ENCODE results near the gene DYNAP.

The DYNAP gene, protein sequence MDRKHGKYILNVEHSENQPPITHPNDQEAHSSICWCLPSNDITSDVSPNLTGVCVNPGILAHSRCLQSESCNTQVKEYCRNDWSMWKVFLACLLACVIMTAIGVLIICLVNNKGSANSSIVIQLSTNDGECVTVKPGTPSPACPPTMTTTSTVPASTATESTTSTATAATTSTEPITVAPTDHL

DNA sequence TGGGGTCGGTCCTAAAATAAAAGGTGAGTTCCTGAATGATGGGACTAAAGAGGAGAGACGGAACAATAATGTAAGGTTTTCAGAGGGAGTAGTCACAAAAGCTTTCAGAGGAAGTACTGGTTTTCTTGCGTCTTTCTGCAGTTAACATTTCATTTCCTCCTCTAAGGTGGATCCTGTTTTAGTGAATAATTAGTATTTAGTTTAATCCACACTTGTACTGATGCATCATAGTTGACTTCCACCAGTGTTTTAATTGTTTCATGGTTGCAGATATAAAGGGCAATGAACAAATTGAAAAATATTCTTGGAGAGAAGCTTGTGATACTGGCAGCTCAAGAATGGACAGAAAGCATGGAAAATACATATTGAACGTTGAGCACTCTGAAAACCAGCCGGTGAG, at the start of gene DYNAP:
TSS of gene DYNAP (plus strand) at position 301 of the 400 bp plus-strand sequence. CDS start at position 339, 38 bp downstream.
- DNase-seq (ENCODE audit: low read depth in 2 of 2): no peak

DNA sequence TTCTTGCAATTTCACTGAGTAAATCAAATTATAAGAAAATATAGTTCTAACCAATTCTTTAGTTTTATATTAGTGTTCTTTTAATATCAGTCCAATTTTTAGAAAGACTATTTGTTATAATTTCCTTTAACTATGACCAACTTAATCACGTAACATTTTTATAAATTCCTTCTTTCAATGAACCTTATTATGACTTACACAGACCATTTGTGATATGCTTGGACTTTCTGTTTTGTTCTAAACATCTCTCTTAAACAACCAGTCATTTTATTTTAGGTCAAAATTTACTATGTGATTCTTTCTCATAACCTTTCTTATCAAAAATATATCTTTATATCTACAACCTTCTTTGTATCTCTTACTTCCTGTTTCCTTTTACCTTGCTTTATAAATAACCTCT, 39.5 kb upstream of the DYNAP start:
- DNase-seq (ENCODE audit: low read depth in 2 of 2): no peak

DNA sequence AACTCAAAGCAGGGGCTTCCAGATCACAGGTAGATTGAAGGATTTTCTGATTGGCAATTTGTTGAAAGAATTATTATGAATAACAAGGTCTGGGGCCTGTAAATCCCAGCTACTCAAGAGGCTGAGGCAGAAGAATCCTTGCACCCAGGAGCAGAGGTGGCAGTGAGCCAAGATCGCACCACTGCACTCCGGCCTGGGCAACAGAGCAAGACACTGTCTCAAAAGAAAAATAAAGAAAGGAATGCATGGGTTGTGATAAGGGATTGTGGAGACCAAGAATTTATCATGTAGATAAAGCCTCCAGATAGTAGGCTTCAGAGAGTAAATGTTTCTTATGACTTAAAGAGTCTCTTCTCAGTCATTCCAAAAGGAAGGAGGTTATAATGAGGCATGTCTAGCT, 35.8 kb upstream of the DYNAP start:
- no peak for DNase-seq (ENCODE audit: low read depth in 2 of 2)

GRCh38 chr18:54555996-54556395, 35.0 kb upstream of the DYNAP start:
- DNase-seq (ENCODE audit: low read depth in 2 of 2): no peak

GRCh38 chr18:54557958-54558357, 33.1 kb upstream of the DYNAP start:
- no peak for DNase-seq (ENCODE audit: low read depth in 2 of 2)

DNA sequence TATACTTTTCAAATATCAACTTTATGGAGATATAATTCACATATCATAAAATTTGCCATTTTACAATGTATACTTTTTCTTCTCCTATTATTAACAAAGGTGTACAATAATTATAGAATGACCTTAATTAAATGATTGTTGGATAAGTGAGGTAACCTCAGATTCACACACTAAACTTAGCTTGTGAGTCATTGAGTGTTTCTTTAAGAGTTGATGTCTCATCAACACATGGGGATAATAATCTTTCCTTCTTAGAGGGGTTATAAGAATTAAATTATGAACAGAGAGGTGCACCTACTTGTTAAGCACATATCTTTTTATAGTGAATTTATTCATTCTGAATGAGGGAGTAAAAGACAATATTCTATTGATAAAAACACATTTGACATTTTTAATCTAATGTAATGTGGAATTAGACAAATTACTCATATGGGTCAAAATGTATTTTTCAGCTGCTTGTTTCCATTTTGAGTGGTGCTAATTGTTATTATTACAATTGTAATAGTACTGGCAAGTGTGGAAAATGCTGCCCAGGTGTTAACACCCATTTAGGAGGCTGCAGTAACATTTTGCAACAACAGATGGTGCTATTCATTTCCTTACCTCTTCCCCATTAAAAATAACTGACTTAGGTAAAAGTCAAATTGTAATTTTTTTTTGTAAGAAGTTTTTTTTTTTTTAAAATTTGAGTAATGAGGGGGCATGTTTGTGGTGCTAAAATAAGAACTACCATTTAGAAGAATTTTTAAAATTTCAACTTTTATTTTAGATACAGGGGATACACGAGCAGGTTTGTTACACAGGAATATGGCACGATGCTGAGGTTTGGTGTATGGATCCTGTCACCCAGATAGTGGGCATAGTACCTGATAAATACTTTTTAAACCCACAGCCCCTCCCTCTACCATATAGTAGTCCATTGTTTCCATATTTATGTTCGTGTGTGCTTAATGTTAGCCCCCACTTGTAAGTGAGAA, 32.1 kb upstream of the DYNAP start:
- no peak for DNase-seq (ENCODE audit: low read depth in 2 of 2)

- no peak for DNase-seq (ENCODE audit: low read depth in 2 of 2)
These were observed 29.3 kb upstream of the DYNAP start for GRCh38 chr18:54561706-54562267.

DNA sequence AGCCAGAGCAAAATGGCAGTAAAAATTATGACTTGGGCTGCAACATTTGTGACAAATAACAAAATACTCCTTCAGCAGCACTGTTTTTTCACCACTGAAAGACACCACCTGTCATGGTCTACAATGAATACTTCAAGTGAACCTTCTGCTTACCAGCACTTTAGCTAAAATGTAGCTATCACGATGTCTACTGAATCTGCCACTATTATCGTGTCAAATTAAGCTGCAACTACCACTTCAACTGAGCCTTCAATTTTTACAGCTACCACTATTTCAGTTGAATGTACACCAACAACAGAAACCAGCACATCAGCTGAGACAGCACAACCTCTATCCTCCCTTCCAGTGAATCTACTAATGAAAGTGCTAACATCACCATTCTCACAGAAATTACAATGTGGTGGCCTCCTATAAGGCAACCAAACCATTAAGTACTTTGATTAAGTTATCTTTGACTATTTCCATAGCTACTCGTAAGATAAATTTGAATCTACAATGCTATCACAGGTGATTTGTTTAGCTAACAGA, 10.8 kb upstream of the DYNAP start:
- no peak for DNase-seq (ENCODE audit: low read depth in 2 of 2)

DNA sequence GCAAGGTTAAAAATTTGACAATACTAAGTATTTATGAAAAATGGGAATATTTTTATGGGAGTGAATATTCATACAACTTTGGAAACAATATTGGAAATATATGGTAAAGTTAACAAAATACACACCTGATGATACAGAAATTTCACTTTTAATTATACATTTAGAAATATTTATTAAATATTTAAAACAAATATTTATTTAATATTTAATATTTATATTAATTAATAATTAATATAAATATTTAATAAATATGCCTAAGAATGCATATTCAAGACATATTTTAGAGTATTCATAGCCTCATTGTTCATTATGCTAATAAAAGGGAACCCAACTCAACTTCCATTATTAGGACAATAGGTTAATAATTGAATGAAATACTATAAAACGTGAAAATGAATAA, 7.0 kb upstream of the DYNAP start:
- DNase-seq (ENCODE audit: low read depth in 2 of 2): no peak

DNA sequence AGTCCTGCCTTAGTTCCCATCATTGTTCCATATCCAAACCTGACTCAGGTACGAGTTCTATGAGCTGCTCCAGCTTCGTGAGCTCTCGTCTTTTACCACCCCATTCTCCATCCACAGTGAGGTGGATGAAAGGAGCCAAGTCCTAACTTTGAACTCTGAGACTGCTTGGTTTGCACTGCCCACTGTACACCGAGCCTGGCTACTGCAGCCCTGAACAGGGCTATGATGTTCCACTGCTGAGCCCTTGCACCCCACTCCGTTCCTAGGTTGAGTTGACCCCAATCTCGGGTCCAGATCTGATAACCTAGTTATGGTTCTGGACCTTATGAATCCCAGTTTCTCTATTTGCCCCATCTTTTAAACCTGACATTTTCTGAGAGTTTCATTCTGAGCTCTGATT, 5.3 kb upstream of the DYNAP start:
- DNase-seq (ENCODE audit: low read depth in 2 of 2): no peak

DNA sequence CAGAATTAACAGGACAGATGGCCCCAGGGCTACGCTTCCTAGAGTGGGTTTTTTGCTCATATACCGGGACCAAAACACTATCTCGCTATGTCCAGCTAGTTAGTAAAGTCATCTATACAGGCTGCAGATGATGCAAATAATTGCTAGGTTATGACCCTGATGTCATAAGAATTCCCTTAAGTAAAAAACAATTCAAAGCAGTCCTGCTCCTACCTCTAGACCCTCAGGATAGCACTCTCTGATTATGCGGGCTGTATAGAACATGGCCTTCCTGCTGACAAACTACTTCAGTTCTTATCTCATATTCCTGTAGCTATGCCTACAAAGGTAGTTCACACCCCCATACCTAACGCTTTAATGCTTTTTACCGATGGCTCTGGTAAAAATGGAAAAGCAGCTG, 13.2 kb downstream of the DYNAP start:
- DNase-seq (ENCODE audit: low read depth in 2 of 2): no peak

DNA sequence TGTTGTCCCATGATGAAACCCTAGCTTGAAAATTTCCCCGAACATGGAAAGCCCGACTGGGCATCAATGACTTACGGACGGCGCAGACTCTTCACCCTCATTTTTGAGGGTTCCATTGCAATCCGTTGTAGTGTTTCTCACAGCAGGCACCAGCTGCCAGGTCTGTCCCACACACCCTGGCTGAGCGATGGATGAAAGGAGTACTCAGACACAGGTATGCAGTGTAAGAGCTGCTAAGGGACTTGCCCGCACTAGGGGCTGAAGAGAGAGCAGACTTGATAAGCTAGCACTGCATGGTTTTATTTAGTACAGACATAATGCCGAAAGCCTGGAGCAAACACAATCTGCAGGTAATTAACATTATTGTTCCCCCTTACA, 15.8 kb downstream of the DYNAP start:
- no peak for DNase-seq (ENCODE audit: low read depth in 2 of 2)

DNA sequence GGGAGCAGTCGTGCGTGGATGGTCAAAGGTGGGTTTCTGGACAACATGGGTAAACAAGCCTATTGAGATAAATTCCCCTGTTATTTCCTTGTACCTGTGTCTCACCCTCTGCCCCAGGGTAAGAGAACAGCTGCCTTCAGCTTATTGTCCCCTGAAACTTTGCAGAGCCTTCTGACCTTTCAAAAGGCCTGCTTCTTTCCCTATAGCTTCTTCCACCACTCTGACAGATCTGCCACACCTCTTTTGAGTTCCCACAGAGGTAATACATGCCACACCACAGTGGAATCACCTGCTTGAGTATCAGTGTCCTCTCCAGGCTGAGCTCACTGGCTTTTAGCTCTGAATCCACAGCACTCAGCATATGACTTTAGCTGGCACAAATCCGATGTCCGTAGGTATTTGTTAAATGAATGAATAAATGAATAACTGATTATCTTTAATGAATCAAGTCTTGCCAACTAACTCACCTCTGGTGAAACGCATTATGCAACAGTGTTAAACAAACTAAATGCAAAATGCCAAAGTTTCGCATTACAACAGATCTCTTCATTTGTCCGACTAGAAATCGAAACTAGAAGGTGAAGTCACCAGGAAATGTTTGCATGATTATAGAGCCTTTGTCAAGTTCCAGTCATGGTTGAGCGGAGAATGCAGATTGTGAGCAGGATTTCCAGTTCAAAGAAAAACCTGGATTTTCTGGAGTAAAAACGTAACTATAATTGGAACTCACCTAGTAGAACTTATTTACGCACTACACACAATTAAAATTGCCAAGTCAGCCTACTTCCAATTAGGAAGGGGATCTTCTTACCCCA, 16.4 kb downstream of the DYNAP start:
- DNase-seq (ENCODE audit: low read depth in 2 of 2): no peak

DNA sequence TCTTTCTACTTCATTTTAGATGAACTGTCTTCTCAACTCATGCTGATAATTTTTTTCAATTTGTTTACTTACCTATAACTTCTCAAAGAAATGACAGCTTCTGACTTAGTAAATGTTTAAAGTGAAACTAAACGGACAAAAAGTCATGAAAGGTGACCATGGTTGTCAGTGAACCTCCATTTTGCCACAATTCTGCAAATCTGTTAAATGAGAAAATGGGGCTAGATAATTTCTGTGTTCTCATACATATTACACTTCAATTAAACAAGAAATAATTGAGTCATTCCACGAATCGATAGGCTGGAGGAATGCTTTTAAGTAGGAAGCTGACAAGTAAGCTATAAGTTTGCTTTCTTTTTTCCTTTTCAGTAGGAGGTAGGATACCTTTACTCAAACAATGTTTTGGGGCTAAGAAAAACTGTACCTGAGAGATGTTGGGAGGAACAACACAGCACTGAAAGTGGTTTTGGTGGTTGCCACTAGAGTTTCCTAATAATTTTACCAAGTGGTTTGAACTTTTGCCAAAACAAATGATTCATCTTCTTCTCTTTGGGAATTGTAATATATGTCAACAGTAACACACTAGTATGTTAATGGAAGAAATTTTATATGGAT, 17.1 kb downstream of the DYNAP start:
- DNase-seq (ENCODE audit: low read depth in 2 of 2): no peak

- DNase-seq (ENCODE audit: low read depth in 2 of 2): no peak
These were observed 20.8 kb downstream of the DYNAP start for GRCh38 chr18:54611816-54612215.

DNA sequence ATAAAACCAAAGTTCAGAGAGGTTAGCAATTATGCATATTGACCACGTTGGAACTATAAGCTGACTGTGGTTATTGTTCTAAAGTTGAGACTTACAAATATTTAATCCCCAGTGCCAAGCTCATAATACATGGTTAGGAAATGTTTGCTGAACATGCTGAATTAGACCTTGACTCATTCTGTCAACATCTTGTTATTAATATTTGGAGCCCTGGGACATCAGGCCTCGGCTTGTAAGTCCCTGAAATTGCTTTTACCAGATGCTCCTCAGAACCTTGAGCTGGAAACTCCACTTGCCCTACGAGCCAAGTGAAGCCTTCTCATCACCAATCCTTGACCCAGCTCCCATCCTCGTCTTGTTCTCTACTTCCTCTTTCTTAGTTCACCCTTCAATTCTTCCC, 21.2 kb downstream of the DYNAP start:
- DNase-seq (ENCODE audit: low read depth in 2 of 2): no peak

DNA sequence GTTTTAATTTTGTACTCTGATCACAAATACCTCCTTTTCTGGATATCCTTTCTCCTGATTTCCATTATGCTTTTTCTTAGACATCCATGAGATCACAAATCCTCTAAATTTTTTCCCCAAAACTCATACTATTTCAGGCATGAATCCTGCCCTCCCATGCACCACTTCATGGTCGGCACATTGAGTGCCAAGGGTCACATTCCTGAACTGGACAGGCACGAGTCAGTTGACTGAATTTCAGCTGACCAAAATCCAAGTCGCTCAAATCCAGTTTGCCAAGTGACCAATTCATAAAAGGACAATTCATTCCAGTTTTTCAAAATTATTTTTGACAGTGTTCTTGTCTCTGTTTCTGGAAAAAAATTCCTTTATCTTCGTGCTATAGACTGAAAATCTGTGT, 22.1 kb downstream of the DYNAP start:
- no peak for DNase-seq (ENCODE audit: low read depth in 2 of 2)

- no peak for DNase-seq (ENCODE audit: low read depth in 2 of 2)
These were observed 25.3 kb downstream of the DYNAP start for GRCh38 chr18:54616220-54616848.

DNA sequence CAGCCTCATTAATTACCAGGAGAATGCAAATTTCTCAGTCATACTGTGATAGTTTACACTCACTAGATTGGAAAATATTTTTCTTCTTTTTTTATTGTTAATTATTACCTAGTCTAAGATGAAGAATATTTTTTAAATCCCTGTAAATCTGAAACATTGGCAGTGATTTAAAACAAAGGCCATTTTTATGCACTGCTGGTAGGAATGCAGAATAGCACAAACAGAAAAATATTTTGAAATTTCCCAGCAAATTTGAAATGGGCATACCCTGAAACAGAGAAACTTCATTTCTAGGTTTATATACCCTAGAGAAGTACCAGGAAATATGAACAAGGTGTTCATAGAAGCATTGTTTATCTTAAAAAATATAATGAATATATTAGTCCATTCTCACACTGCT, 31.0 kb downstream of the DYNAP start:
- DNase-seq (ENCODE audit: low read depth in 2 of 2): no peak

DNA sequence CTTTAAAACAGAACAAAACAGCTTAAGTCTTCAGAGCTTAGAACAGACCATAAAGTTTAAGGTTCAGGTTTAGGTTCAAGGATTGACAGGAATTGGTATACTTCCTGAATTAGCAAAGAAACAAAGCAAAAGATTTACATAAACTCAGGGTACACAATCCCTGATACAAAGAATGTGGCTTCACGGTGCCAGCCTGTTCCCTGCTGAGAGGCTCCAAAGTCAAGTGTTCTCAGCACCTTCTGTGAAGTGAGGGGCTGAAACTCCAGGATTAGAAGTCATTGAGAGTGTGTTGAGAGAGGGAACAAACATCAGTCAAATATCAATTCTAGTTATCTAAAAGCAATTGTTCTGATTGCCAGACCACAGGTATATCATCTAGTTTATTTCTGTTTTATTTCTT, 35.7 kb downstream of the DYNAP start:
- DNase-seq (ENCODE audit: low read depth in 2 of 2): no peak

DNA sequence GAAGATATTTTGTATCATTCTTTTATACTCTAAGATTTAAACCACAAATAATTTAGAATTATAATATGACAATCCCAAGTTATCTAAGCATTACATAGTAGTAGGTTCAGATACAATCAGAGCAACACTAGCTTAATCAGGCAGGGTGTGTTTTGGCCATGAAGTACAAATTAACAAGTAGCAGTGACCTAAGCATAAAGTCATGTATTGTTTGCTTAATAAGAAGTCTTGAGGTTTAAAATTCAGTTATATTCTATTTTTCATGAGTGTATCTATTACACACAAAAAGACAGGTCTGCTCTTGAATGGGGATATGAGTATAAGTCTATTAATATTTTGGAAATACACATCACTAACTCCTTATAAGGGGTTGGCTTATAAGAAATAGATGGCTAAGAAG, 39.9 kb downstream of the DYNAP start:
- DNase-seq (ENCODE audit: low read depth in 2 of 2): no peak
